Gastrocnemius medialis (tissue), 4 donors: Measurements from ENCODE around the gene ABHD10.

Source experiments
- CTCF ChIP-seq, 5 experiments: fragments of 450-650 bp in 3 of 5; fragments of 200-600 bp in 2 of 5; sonication (generic) in 2 of 5; IDR thresholded peaks in 4 of 5; conservative IDR thresholded peaks in 1 of 5; 1 replicate in 4 of 5; 2 replicates in 1 of 5; pipeline ENCODE4 v1.5.1; 2016 to 2019; ENCODE audit warnings: antibody characterized with exemption in 5 of 5, mild to moderate bottlenecking in 3 of 5, moderate library complexity in 3 of 5
- POLR2A ChIP-seq, 2 donors: fragments of 450-650 bp; IDR thresholded peaks; one replicate each; pipeline ENCODE4 v1.6.1; 2017; ENCODE audit warnings: antibody characterized with exemption in 2 of 2, mild to moderate bottlenecking in 2 of 2, moderate library complexity in 2 of 2

GRCh38 chr3:111936967-111937366, 41.9 kb upstream of the ABHD10 start:
- TF ChIP-seq CTCF (IDR thresholded peaks at IDR 0.05 in 4 of 5, conservative IDR thresholded peaks at IDR 0.05 in 1 of 5) (no peak), POLR2A (IDR thresholded peaks at IDR 0.05) (no peak)
